A673 (cell line): ENCODE data around the gene SYNPO2L.
"Not testable (repeated sequence)": the region's sequence is repeated elsewhere in the genome, so short reads cannot be mapped to it uniquely, and the experiment has no call there.

ENCODE experiments used
- CTCF ChIP-seq: fragments of 300-800, 200-600 bp; sonication (generic); conservative IDR thresholded peaks from 2 replicates; pipeline ENCODE4 v1.5.1; 2017; ENCODE audit warnings: low read depth, mild to moderate bottlenecking, antibody characterized with exemption, low read length, moderate library complexity, mixed read lengths
- EZH2 ChIP-seq: fragments of 200-600 bp; sonication (generic); IDR thresholded peaks from 2 replicates; pipeline ENCODE4 v1.6.1; 2017; ENCODE audit warnings: borderline replicate concordance, low read depth, mild to moderate bottlenecking, mixed read lengths, antibody characterized with exemption, low read length; ENCODE audit not compliant: poor library complexity, severe bottlenecking

- TF ChIP-seq CTCF, EZH2: not testable (repeated sequence)
These were observed 18.7 kb upstream of the SYNPO2L start for GRCh38 chr10:73674546-73674945.
